GM12891 (cell line): ENCODE measurements around the gene ARHGAP26.

Experiments used
- POLR2A ChIP-seq: IDR thresholded peaks from 2 replicates; pipeline ENCODE4 v1.6.1; 2011; ENCODE audit warnings: low read depth, low read length, control low read depth
- POLR2AphosphoS5 ChIP-seq: IDR thresholded peaks from 2 replicates; pipeline ENCODE4 v1.6.1; 2011; ENCODE audit warnings: low read depth, low read length, control low read depth

DNA sequence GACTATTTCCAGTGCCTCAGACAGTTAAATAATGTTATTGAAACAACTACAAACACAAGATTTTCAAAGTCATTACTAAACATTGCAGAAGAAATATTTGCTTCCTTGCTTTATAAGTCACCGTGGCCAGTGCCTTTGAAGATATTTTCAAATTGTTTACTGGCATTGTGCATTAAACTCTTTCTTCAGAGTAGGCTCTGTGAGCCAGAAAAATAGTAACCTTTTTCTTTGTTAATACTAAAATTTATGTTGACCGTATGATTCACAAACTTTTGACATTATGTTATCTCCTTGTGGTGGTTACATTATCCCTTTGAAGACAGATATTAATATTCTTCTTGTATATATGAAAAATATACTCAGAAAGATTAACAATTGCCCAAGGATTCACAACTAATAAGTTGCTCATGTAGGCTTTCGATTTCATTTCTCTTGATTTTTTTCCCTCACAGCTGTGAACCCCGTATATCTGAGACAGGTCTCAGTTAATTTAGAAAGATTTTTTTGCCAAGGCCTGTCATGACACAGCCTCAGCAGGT lies 493.2 kb downstream of the ARHGAP26 start:
- no peak for TF ChIP-seq POLR2AphosphoS5
- TF ChIP-seq POLR2A = no peak
